ENCODE measurements around the gene MCRIP2. TPM values are rescaled to one million over a fixed set of nuclear protein-coding genes. Genes with fewer than 3 reads are reported as not detected.

Gene MCRIP2
- total RNA-seq, 2 donors from 2014 or later, result 33.7 to 52.0 TPM

- Mint-ChIP-seq H3K36me3 (no peaks in the 10 kb centered on the region), H3K27ac (no peak overlapping the region), H3K9me3 (no peaks in the 10 kb centered on the region)
- DNase-seq (ENCODE audit: low spot score in 2 of 2) (no peak), ATAC-seq (no peak)
These were observed 11.1 kb downstream of the MCRIP2 start for GRCh38 chr16:652454-653305.

GRCh38 chr16:654034-654433 is 12.4 kb downstream of the MCRIP2 start:
- ATAC-seq (no peak), DNase-seq (ENCODE audit: low spot score in 2 of 2) (no peak)
- no peaks in the 10 kb centered on the region for H3K9me3 Mint-ChIP-seq
- no peaks in the 10 kb centered on the region for H3K36me3 Mint-ChIP-seq
- H3K27ac Mint-ChIP-seq, result peak overlapping the region in 1 of 2 donors; percentile 74

GRCh38 chr16:657487-657886 is 15.9 kb downstream of the MCRIP2 start:
- ATAC-seq (no peak), DNase-seq (ENCODE audit: low spot score in 2 of 2) (no peak)
- H3K27ac Mint-ChIP-seq, result no peak overlapping the region
- H3K36me3 Mint-ChIP-seq, result no peaks in the 10 kb centered on the region
- H3K9me3 Mint-ChIP-seq, result no peaks in the 10 kb centered on the region

- H3K9me3 Mint-ChIP-seq, result no peaks in the 10 kb centered on the region
- H3K27ac Mint-ChIP-seq, result no peak overlapping the region
- DNase-seq (ENCODE audit: low spot score in 2 of 2) (no peak), ATAC-seq (no peak)
- no peaks in the 10 kb centered on the region for H3K36me3 Mint-ChIP-seq
These were observed 17.3 kb downstream of the MCRIP2 start for GRCh38 chr16:658679-659571.

GRCh38 chr16:659618-660017 is 18.0 kb downstream of the MCRIP2 start:
- DNase-seq (ENCODE audit: low spot score in 2 of 2) (no peak), ATAC-seq (peak in 1 of 2 donors; percentile 7)
- H3K9me3 Mint-ChIP-seq, result no peaks in the 10 kb centered on the region
- H3K27ac Mint-ChIP-seq, result no peak overlapping the region
- H3K36me3 Mint-ChIP-seq, result no peaks in the 10 kb centered on the region

GRCh38 chr16:660132-660458 is 18.5 kb downstream of the MCRIP2 start:
- H3K36me3 Mint-ChIP-seq, result no peaks in the 10 kb centered on the region
- peak in 1 of 2 donors; percentile 6 for ATAC-seq
- H3K27ac Mint-ChIP-seq, result no peak overlapping the region
- no peaks in the 10 kb centered on the region for H3K9me3 Mint-ChIP-seq
- no peak for DNase-seq (ENCODE audit: low spot score in 2 of 2)

GRCh38 chr16:660459-661183 is 19.0 kb downstream of the MCRIP2 start:
- H3K36me3 Mint-ChIP-seq, result no peaks in the 10 kb centered on the region
- peak; percentile 75 to 76 for ATAC-seq

GRCh38 chr16:661184-661821 is 19.7 kb downstream of the MCRIP2 start:
- DNase-seq (ENCODE audit: low spot score in 2 of 2) (no peak), ATAC-seq (peak; percentile 4 to 7)
- Mint-ChIP-seq H3K9me3 (no peaks in the 10 kb centered on the region), H3K36me3 (no peaks in the 10 kb centered on the region), H3K27ac (no peak overlapping the region)

More at GRCh38 chr16:660459-661183, 19.0 kb downstream of the MCRIP2 start:
- DNase-seq (ENCODE audit: low spot score in 2 of 2), result peak in 1 of 2 donors; percentile 71
- Mint-ChIP-seq H3K9me3 (no peaks in the 10 kb centered on the region), H3K27ac (no peak overlapping the region)

- DNase-seq (ENCODE audit: low spot score in 2 of 2), result no peak
- H3K27ac Mint-ChIP-seq, result no peak overlapping the region
- H3K9me3 Mint-ChIP-seq, result no peaks in the 10 kb centered on the region
- no peak for ATAC-seq
- no peaks in the 10 kb centered on the region for H3K36me3 Mint-ChIP-seq
These were observed 20.5 kb downstream of the MCRIP2 start for GRCh38 chr16:662095-662494.

- no peak for DNase-seq (ENCODE audit: low spot score in 2 of 2)
- no peak for ATAC-seq
- Mint-ChIP-seq H3K27ac (no peak overlapping the region), H3K9me3 (no peaks in the 10 kb centered on the region), H3K36me3 (no peaks in the 10 kb centered on the region)
These were observed 21.0 kb downstream of the MCRIP2 start for GRCh38 chr16:662597-662996.

- Mint-ChIP-seq H3K36me3 (no peaks in the 10 kb centered on the region), H3K9me3 (no peaks in the 10 kb centered on the region), H3K27ac (peak overlapping the region in 1 of 2 donors; percentile 87)
- ATAC-seq, result no peak
- DNase-seq (ENCODE audit: low spot score in 2 of 2), result no peak
These were observed 24.9 kb downstream of the MCRIP2 start for GRCh38 chr16:666572-666971.

GRCh38 chr16:667113-667779 is 25.6 kb downstream of the MCRIP2 start:
- ATAC-seq (no peak), DNase-seq (ENCODE audit: low spot score in 2 of 2) (no peak)
- Mint-ChIP-seq H3K27ac (peak overlapping the region; percentile 87), H3K36me3 (no peaks in the 10 kb centered on the region), H3K9me3 (no peaks in the 10 kb centered on the region)

GRCh38 chr16:667780-668518 is 26.3 kb downstream of the MCRIP2 start, which contains the start of gene RHOT2:
RHOT2 (plus strand) TSS chr16:668132; CDS start chr16:668200, 68 bp downstream.
- ATAC-seq (peak; percentile 95 to 97), DNase-seq (ENCODE audit: low spot score in 2 of 2) (peak; percentile 96 to 97)
- Mint-ChIP-seq H3K27ac (peak within 1 kb of the TSS; percentile 87), H3K36me3 (no peaks in the 10 kb centered on the region), H3K9me3 (no peaks in the 10 kb centered on the region)

GRCh38 chr16:668519-669171 is 27.0 kb downstream of the MCRIP2 start:
- H3K36me3 Mint-ChIP-seq, result no peaks in the 10 kb centered on the region
- DNase-seq (ENCODE audit: low spot score in 2 of 2), result no peak
- peak overlapping the region; percentile 55 to 87 for H3K27ac Mint-ChIP-seq
- ATAC-seq, result peak in 1 of 2 donors; percentile 1
- no peaks in the 10 kb centered on the region for H3K9me3 Mint-ChIP-seq

- no peaks in the 10 kb centered on the region for H3K36me3 Mint-ChIP-seq
- no peaks in the 10 kb centered on the region for H3K9me3 Mint-ChIP-seq
- DNase-seq (ENCODE audit: low spot score in 2 of 2), result no peak
- H3K27ac Mint-ChIP-seq, result no peak overlapping the region
- ATAC-seq, result no peak
These were observed 28.0 kb downstream of the MCRIP2 start for GRCh38 chr16:669666-670065.
